GM21529 (cell line): ENCODE measurements around the gene CCDC50.

ENCODE experiments used
- ATAC-seq: cut with Tn5 transposase; IDR thresholded peaks from one replicate; pipeline ENCODE4 v1.9.1; 2021; ENCODE audit not compliant: unreplicated experiment

CCDC50 gene

GRCh38 chr3:191415566-191415965, 86.4 kb downstream of the CCDC50 start:
- no peak for ATAC-seq

- no peak for ATAC-seq
Observed at GRCh38 chr3:191417457-191417729, 88.2 kb downstream of the CCDC50 start.

- ATAC-seq: no peak
Observed at GRCh38 chr3:191420771-191421170, 91.6 kb downstream of the CCDC50 start.

- no peak for ATAC-seq
Observed at GRCh38 chr3:191424881-191425280, 95.7 kb downstream of the CCDC50 start.

- no peak for ATAC-seq
Observed at GRCh38 chr3:191425322-191425734, 96.1 kb downstream of the CCDC50 start.

GRCh38 chr3:191426311-191426710, 97.1 kb downstream of the CCDC50 start:
- no peak for ATAC-seq

- ATAC-seq: no peak
Observed at GRCh38 chr3:191428177-191428576, 99.0 kb downstream of the CCDC50 start.

GRCh38 chr3:191430103-191430502, 100.9 kb downstream of the CCDC50 start:
- ATAC-seq: no peak

GRCh38 chr3:191431160-191431822, 102.1 kb downstream of the CCDC50 start:
- no peak for ATAC-seq

GRCh38 chr3:191432162-191432561, 103.0 kb downstream of the CCDC50 start:
- ATAC-seq: no peak

- ATAC-seq: no peak
Observed at GRCh38 chr3:191434024-191434423, 104.8 kb downstream of the CCDC50 start.

- no peak for ATAC-seq
Observed at GRCh38 chr3:191435981-191436380, 106.8 kb downstream of the CCDC50 start.

- no peak for ATAC-seq
Observed at GRCh38 chr3:191438150-191438814, 109.1 kb downstream of the CCDC50 start.

GRCh38 chr3:191440532-191440931, 111.3 kb downstream of the CCDC50 start:
- no peak for ATAC-seq

GRCh38 chr3:191441687-191442086, 112.5 kb downstream of the CCDC50 start:
- ATAC-seq: no peak

- ATAC-seq: no peak
Observed at GRCh38 chr3:191444569-191444968, 115.4 kb downstream of the CCDC50 start.
